CD4-positive, alpha-beta T cell treated with Interleukin-2 at 100 ng/mL for 4 hours (primary cell): Measurements from ENCODE around the gene SKIC8.
"Not testable (repeated sequence)": the region's sequence is repeated elsewhere in the genome, so short reads cannot be mapped to it uniquely, and the experiment has no call there.

Source experiments
- DNase-seq: peaks from one replicate; pipeline ENCODE4 v3.0.0-alpha.2; 2020; ENCODE audit warnings: low spot score

The SKIC8 gene

DNA sequence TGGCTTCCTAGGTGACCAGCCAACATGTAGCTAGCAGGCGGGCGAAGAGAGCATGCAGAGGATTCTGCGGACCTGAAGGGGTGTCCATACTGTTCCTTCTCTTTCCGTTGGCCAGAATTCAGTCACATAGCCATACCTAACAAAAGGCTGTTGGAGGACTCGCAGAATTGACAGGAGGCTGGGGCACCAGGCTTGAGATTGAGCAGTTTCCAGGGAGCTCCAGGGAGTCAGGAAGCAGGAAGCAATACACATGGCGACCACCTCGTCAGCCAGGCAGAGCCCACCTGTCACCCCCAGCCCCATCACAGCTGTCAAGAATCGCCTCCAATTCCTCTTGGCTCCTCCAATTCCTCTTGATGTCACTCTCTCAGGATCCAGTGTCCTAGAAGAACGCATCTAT is 48.3 kb downstream of the SKIC8 start:
- no peak for DNase-seq

DNA sequence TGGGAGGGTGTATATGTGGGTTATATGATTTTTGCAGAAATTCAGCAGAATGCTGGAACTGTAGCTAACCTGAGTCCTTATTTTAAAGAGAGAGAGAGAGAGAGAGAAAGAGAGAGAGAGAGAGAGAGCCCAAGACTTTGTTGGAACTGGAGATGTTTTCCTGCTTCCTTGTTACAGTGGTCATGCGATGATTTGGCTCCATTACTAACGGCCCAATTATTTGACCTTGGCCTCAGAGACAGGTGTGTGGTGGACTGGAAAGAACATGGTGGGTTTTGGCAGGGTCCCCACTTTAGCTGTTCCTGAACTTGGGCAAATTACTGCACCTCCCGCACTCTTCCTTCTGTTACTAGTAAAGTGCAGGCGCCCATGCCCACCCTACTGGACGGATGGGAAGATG is 50.3 kb downstream of the SKIC8 start:
- DNase-seq = no peak

DNA sequence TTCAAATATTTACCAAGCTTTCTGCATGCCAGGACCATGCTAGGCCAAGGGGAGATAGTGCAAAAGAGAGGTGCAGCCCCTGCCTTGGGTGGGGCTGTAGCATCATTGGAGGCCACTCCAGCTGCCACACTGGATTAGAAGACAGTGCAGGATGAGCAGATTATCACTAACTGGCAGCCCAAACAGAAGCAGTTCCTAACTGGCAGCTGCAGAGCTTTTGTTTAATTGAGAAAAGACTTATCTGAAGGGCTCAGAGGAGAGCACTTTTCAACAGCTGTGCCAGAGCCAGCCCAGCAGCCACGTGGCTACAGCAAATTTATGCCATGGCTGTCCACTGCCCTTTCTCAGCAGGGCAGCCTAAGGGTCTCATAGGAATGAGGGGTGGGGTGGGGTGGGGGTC is 51.5 kb downstream of the SKIC8 start:
- DNase-seq = no peak

DNA sequence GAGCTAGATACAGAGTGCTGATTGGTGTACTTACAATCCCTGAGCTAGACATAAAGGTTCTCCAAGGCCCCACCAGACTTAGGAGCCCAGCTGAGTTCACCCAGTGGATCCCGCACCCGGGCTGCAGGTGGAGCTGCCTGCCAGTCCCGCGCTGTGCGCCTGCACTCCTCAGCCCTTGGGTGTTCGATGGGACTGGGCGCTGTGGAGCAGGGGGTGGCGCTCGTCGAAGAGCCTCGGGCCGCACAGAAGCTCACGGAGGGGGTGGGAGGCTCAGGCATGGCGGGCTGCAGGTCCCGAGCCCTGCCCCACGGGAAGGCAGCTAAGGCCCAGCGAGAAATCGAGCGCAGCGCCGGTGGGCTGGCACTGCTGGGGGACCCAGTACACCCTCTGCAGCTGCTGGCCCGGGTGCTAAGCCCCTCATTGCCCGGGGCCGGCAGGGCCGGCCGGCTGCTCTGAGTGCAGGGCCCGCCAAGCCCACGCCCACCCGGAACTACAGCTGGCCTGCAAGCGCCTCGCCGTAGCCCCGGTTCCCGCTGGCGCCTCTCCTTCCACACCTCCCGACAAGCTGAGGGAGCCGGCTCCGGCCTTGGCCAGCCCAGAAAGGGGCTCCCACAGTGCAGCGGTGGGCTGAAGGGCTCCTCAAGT is 53.3 kb downstream of the SKIC8 start:
- not testable (repeated sequence) for DNase-seq

DNA sequence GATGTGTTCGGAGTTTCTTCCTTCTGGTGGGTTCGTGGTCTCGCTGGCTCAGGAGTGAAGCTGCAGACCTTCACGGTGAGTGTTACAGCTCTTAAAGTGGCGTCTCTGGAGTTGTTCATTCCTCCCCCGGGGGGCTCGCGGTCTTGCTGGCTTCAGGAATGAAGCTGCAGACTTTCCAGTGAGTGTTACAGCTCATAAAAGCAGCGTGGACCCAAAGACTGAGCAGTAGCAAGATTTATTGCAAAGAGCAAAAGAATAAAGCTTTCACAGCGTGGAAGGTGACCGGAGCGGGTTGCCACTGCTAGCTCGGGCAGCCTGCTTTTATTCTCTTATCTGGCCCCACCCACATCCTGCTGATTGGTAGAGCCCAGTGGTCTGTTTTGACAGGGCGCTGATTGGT is 54.0 kb downstream of the SKIC8 start:
- not testable (repeated sequence) for DNase-seq

DNA sequence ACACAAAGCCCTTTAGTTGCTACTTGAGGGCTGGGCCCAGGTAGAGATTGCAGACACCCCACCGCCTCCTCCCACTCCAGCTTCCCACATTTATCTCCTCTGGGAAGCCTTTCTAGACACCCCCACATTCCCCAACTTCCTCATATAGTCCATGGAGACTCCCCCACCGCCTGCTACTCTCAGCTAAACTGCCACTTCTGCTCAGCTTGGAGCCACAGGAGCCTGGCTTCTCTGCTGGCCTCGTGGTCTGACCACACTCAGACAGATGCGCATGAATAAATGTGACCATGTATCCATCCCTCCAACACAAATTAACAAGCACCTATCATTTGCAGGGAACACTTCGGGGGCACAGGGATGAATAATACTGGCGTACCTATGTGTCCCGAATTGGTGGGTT is 54.5 kb downstream of the SKIC8 start:
- no peak for DNase-seq

DNA sequence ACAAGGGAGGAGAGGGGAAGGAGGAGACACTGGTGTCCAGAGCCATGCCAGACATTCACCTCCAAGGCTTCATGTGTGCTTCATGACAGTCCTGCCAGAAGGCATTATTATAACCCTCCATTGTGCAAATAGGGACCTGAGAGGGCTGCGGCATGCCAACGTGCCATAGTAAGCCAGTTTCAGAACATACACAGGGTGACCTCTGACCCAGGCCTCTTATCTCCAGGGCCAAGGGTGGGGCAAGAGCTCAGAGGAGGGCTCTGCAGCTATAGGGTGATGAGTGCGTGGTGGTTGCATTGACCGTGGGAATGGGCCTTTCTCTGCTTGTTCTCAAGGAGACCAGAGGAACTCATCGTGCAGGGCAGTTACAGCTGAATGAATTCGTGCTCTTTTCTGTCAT is 55.3 kb downstream of the SKIC8 start:
- no peak for DNase-seq

DNA sequence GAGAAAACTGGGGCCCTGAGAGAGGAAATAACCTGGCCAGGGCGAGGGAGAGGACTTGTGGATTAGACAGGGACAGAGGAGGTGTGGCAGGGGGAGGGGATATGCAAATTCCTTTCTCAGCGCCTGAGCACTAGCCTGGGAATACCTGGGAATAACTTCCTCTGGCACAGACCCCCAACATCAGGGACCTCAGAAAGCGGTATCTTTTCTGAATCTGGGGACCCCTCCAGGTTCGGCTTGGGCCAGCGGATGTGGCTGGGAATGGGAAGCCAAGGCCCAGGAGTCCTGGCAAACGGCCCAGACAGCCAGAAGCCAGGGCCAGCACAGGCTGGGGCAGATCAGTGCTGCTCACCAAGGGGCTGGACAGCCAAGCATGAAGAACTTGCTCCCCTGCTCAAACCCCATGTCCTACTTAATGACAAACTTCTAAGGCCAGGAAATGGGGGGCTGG is 55.9 kb downstream of the SKIC8 start:
- no peak for DNase-seq

DNA sequence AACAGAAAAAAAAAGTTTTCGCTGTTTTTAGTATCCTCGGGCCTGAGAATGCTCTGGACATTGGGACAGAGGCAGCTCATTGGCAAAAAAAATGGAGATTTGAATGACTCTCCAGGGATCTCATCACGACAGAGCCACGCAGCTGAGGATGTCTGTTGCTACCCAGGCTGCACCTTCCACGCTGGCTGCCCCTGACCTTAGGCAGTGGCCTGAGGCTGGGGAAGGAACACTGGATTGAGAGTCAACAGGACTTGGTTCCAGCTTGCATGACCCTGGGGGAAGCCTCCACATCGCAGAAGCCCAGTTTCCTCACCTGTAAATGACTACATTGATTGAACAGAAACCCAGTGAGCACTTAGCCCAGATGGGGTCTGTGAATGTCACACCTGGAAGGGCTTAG is 56.4 kb downstream of the SKIC8 start:
- DNase-seq = no peak

DNA sequence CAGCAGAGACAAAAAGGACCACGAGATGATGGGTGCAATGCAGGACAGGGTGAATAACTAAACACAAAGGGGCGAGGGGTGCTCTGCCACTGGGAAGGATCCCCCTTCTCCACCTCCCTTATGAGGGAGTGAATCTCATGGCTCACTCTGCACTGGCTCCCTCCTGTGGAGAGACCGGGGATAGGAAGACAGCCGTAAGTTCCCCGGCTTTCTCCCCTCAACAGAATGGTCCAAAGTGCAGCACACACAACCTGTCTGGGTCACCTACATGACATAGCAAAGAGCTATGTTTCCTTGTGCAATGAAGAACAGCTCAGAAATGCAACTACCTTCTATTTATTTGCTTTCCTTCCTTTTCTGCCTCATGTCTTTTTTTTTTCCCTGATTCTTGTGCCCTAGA is 57.3 kb downstream of the SKIC8 start:
- no peak for DNase-seq

DNA sequence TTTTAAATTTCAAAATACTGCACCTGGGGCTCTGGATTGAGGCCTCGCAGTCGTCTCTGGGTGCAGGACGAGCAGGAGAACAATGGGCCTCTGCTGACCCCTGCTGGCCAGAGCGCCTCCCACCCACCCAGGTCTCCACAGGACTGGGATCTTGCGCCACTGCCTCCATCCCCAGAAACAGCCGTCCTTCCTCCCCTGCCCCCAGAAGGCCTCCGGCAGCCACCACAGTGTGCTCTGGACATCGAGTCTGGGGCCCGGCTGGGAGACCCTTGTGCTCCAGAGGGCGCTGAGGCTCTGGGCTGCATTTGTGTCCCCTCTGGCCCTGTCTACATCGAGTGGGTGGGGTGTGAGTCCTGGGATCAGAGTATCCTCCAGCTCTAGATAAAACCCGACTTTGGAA is 58.4 kb downstream of the SKIC8 start:
- DNase-seq = peak; percentile 79

DNA sequence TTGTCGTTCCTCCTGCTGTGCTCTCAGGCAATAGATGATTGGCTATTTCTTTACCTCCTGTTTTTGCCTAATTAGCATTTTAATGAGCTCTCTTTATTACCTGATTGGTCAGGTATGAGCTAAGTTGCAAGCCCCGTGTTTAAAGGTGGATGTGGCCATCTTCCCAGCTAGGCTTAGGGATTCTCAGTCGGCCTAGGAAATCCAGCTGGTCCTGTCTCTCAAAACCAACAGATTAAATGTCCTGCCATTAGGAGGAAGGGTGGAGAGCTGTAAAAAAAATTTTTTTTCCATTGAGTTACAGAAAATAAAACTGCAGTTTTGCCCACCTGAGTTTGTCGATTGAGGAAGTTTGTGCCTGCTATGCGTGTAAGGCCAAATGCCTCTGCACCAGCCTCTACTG is 59.6 kb downstream of the SKIC8 start:
- DNase-seq = no peak

DNA sequence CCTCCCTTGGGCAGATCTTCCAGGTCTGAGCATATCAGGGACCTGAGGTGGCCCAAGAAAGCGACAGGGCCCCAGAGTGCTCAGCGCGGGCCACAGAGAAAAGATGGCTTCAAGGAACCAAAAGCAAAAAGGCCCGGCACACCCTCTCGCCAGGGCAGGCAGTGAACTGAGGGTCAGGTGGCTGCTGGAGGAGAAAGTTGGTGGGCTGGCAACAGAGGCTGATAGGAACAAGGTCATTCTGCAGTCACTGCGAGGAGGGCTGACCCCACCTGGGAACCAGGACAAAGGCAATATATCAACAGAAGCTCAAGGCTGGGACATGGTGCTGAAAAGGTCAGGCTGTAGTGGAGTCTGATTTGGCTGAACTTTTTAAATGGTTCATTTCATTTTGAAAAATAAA is 62.3 kb downstream of the SKIC8 start:
- DNase-seq = no peak

DNA sequence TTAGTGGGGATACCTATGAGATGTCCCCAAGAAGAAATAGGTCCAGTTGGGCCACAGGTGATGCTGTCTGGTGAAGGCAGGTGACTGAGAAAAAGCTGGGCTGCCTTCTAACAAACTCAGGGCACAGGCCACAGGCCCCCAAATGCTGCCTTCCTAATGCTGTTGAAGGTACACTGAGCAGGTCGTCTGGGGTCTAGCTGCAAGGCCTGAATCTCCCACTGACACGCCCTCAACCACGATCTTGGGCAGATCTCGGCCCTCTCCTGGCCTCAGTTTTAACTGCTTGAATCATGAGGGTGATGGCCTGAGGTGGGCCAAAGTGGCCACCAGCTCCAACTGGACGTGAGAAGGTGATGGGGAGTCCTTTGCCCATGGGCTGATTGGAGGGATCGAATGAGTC is 62.9 kb downstream of the SKIC8 start:
- DNase-seq = no peak

DNA sequence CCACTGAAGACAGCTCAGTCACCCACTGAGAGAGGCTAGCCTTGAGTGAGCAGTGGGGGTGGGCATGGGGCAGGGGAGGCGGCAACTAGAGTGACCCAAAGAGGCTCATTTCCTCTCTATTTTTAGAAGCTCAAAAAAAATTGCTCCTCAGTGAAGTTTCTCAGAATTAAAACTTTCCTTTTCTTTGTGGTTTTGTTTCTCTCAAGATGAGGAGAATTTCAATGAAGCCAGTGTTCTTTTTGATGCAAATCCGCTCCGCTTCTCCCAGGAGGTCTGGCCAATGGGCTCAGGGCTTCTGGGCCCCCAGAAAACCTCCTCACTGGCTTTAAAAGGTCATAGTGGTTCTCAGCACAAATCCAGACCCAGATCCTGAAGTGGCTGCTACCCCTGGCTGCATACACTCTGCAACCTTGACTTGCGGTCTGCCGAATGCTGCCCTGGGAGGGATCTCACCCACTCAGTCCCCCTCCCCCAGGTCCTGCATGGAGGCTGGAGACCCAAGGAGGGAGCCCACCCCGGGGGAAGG is 64.8 kb downstream of the SKIC8 start, which contains the start of gene ACSBG1:
Gene ACSBG1, minus strand, starts transcription at position 51 of the 526 bp plus-strand sequence. CDS start 64 bp downstream, outside the sequence.
- no peak for DNase-seq

DNA sequence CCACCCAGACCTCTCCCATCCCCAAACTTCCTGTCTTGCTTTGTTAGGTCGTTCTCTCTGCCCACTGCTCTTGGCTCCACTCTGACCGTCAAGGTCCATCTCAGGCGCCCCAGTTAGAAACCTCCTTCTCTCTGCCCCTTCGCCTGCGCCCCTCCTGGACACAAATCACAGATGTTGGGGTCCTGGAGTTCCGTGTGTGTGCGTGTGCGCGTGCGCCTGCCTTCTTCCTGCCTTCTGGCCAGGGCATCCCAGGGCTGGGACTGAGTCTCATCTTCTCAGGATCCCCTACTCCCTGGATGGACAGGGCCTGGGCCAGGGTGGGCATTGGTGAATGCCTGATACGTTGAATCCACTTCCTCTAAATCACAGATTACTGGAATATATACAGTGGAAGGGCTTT is 65.9 kb downstream of the SKIC8 start:
- no peak for DNase-seq
